Astrocyte (in vitro differentiated cells and primary cell): ENCODE measurements around the gene TRPV2.

Experiments
- EZH2 ChIP-seq: IDR thresholded peaks from 2 replicates; pipeline ENCODE4 v1.6.1; 2012; ENCODE audit warnings: mild to moderate bottlenecking, low read length, inconsistent platforms; ENCODE audit not compliant: insufficient read depth
- TF ChIP-seq, protein P1 (sequence below): IDR thresholded peaks from 2 replicates; pipeline ENCODE4 v1.5.1; 2011; ENCODE audit warnings: low read depth, mild to moderate bottlenecking, inconsistent platforms, low read length, moderate library complexity; ENCODE audit not compliant: insufficient read depth

DNA sequence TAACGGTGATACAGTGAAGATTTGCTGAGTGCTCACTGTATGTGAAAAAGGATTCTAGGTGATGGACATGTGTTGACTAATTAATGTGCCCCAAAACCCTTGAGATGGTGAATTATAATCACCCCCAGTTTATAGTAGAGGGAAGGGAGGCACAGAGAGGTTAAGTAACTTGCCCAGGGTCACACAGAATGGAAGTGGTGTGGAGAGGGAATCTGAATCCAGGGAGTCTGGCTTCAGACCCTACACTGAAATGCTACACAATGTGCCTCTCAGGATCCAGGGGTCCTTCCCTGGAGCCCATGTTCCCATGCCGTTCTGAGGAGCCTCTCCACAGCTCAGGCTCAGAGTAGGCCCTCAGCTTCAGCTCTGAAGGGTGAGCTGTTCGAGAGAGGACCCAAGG lies 11.6 kb downstream of the TRPV2 start:
- TF ChIP-seq, protein P1, sequence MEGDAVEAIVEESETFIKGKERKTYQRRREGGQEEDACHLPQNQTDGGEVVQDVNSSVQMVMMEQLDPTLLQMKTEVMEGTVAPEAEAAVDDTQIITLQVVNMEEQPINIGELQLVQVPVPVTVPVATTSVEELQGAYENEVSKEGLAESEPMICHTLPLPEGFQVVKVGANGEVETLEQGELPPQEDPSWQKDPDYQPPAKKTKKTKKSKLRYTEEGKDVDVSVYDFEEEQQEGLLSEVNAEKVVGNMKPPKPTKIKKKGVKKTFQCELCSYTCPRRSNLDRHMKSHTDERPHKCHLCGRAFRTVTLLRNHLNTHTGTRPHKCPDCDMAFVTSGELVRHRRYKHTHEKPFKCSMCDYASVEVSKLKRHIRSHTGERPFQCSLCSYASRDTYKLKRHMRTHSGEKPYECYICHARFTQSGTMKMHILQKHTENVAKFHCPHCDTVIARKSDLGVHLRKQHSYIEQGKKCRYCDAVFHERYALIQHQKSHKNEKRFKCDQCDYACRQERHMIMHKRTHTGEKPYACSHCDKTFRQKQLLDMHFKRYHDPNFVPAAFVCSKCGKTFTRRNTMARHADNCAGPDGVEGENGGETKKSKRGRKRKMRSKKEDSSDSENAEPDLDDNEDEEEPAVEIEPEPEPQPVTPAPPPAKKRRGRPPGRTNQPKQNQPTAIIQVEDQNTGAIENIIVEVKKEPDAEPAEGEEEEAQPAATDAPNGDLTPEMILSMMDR, result no peak
- TF ChIP-seq EZH2, result no peak
